Measurements from ENCODE around the gene LMBRD2.
"Not testable (repeated sequence)": the region's sequence is repeated elsewhere in the genome, so short reads cannot be mapped to it uniquely, and the experiment has no call there.

The LMBRD2 gene

DNA sequence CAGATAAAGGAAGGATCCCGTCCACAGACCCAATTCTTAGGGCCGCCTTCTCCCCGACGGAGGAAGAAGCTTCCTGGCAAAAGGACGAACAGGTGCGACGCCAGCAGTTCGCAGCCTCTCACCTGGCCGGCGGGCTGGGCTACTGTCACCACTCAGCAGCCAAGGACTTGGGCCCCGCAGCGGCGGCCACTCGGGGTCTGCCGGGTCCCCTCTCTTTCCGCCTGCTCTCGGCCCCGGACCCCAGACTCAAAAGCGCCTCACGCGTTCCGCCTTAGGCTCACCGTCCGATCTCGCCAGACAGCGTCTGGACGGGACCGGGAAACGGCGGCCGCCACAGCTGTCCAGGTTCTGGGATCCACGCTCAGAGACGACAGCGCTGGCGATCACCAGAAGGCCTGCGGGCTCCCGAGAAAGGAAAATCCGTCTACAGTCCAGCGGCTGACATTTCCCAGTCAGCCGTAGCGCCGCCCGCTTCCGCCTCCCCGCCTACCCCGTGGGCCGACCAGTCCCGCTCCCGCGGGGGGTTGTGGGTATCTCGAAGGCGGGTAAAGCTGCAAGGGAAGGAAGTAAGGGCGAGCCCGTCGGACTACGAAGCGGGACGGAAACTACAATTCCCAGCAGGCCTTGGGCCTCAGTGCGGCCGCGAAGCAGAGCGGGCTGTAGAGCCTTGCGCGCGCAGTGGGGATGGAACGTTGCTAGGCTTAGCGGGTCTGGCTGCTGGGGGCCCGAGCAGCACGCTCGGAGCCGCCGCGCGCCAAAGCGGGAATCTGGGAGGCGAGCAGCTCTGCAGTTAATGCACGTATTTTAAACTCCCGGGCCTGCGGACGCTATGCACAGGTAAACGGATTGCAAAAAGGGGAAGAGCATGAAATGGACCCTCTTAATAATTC is at the start of gene LMBRD2, which contains the start of gene SKP2:
Gene LMBRD2, minus strand, starts transcription at position 454 of the 890 bp plus-strand sequence. CDS start 8,538 bp downstream, outside the sequence.
Gene SKP2, plus strand, starts transcription at position 678 of the 890 bp plus-strand sequence. Its CDS starts 152 bp downstream, at position 830.
- TF ChIP-seq, protein P1, sequence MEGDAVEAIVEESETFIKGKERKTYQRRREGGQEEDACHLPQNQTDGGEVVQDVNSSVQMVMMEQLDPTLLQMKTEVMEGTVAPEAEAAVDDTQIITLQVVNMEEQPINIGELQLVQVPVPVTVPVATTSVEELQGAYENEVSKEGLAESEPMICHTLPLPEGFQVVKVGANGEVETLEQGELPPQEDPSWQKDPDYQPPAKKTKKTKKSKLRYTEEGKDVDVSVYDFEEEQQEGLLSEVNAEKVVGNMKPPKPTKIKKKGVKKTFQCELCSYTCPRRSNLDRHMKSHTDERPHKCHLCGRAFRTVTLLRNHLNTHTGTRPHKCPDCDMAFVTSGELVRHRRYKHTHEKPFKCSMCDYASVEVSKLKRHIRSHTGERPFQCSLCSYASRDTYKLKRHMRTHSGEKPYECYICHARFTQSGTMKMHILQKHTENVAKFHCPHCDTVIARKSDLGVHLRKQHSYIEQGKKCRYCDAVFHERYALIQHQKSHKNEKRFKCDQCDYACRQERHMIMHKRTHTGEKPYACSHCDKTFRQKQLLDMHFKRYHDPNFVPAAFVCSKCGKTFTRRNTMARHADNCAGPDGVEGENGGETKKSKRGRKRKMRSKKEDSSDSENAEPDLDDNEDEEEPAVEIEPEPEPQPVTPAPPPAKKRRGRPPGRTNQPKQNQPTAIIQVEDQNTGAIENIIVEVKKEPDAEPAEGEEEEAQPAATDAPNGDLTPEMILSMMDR (IDR thresholded peaks at IDR 0.05; ENCODE audit: control insufficient read depth, insufficient read depth, low read depth, low read length, missing control alignments) = no peak
- peak; percentile 87 for DNase-seq (ENCODE audit: low read depth)
- H3K4me3 ChIP-seq (ENCODE audit: control insufficient read depth, low read depth, low read length) = peak within 1 kb of the TSS; percentile 96

DNA sequence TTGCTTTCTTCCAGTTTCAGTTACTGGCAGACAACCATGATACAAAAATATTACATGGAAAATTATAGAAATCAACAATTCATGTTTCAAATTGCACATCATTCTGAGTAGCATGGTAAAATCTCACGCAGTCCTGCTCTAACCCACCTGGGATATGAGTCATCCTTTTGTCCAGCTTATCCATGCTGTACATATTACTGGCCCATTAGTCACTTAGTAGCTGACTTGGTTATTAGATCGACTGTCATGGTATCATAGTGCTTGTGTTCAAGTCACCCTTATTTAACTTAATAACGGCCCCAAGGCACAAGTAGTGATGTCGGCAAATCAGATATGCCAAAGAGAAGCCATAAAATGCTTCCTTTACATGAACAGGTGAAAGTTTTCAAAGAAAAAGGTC is 48.8 kb upstream of the LMBRD2 start:
- TF ChIP-seq, protein P1 (IDR thresholded peaks at IDR 0.05; ENCODE audit: control insufficient read depth, insufficient read depth, low read depth, low read length, missing control alignments) = no peak
- H3K4me3 ChIP-seq (ENCODE audit: control insufficient read depth, low read depth, low read length) = no peak overlapping the region
- DNase-seq (ENCODE audit: low read depth) = no peak

DNA sequence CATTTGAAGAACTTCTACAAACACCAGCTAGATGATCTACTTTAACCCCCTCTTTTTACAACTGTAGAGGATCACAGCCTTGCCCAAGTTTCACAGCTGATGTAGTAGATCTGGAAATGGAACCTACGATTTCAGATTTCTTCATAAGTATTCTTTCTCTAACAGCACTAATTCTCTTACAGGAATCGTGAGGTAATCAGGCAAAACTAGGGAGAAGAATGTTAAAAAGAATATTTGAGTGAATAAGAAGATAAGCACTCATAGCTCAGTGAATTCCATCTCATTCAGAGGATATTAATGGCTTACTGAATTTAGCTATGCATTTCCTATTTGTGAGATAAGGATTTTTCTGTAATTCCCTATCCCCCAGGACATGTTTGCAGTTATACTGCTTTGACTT is 47.9 kb upstream of the LMBRD2 start:
- TF ChIP-seq, protein P1 (IDR thresholded peaks at IDR 0.05; ENCODE audit: control insufficient read depth, insufficient read depth, low read depth, low read length, missing control alignments) = no peak
- DNase-seq (ENCODE audit: low read depth) = peak; percentile 23
- H3K4me3 ChIP-seq (ENCODE audit: control insufficient read depth, low read depth, low read length) = no peak overlapping the region

DNA sequence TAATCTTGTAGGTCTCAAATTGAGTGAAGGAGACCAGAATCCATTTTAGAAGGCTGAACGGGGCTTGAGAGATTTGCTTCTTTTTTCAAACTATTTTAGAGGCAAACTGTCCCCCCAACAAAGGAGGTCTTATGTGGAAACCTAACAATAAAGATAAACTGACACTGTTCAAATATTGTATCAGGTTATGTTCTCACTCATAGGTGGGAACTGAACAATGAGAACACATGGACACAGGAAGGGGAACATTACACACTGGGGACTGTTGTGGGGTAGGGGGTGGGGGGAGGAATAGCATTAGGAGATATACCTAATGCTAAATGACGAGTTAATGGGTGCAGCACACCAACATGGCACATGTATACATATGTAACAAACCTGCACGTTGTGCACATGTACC is 47.1 kb upstream of the LMBRD2 start:
- not testable (repeated sequence) for H3K4me3 ChIP-seq (ENCODE audit: control insufficient read depth, low read depth, low read length); DNase-seq (ENCODE audit: low read depth)

DNA sequence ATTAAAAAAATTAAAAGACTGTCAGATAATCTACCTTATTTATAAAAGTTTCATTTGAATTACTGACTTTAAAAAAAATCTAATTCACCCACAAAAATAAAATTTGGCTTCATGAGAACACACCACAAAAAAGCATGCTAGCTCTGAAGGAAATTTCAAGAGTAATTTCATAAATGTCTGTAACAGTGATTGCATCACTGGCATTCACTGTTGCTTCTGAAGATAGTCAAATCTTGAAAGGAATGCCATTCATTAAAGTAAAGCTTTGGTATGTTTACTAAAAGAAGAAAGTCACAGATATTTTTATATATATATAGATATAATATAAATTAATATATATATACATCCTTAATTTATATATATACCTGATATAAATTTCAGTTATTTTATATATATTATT is 46.6 kb upstream of the LMBRD2 start:
- no peak for DNase-seq (ENCODE audit: low read depth)
- TF ChIP-seq, protein P1 (IDR thresholded peaks at IDR 0.05; ENCODE audit: control insufficient read depth, insufficient read depth, low read depth, low read length, missing control alignments) = no peak
- H3K4me3 ChIP-seq (ENCODE audit: control insufficient read depth, low read depth, low read length) = no peak overlapping the region

DNA sequence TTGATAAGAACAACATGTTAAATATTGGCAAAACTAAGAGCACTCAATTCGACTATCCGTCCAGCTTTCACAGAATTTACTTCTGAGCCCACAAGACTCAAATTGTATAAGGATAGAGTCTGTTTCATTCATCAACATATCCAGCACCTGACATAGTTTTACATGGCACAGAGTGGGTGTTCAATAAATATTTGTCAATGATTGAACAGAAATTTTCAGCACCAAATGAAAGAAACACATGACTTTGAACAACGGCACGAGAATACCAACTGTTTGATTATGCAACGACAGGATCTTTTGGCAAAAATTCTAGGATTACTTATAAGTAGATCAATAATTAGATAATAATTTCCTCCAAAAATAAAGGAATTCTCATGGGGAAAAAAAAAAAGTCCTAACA is 42.1 kb upstream of the LMBRD2 start:
- no peak overlapping the region for H3K4me3 ChIP-seq (ENCODE audit: control insufficient read depth, low read depth, low read length)
- no peak for DNase-seq (ENCODE audit: low read depth)
- TF ChIP-seq, protein P1 (IDR thresholded peaks at IDR 0.05; ENCODE audit: control insufficient read depth, insufficient read depth, low read depth, low read length, missing control alignments) = no peak

DNA sequence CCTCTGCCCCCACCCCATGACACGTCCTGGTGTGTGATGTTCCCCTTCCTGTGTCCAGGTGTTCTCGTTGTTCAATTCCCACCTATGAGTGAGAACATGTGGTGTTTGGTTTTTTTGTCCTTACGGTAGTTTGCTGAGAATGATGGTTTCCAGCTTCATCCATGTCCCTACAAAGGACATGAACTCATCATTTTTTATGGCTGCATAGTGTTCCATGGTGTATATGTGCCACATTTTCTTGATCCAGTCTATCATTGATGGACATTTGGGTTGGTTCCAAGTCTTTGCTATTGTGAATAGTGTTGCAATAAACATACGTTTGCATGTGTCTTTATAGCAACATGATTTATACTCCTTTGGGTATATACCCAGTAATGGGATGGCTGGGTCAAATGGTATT is 32.7 kb upstream of the LMBRD2 start:
- H3K4me3 ChIP-seq (ENCODE audit: control insufficient read depth, low read depth, low read length); DNase-seq (ENCODE audit: low read depth): not testable (repeated sequence)

All from AG09309 (cell line).